GM20431 (cell line): ENCODE results near the gene ZNF503.
"Not testable (repeated sequence)": the region's sequence is repeated elsewhere in the genome, so short reads cannot be mapped to it uniquely, and the experiment has no call there.

Experiments used
- in situ Hi-C: fragments of 300-500 bp; cut with MseI, MboI; formaldehyde crosslinking; loops from one replicate; pipeline ENCODE4 v1.15.0; 2020; ENCODE audit warnings: low sequenced_read_pairs; ENCODE audit not compliant: unreplicated experiment

Gene ZNF503

DNA sequence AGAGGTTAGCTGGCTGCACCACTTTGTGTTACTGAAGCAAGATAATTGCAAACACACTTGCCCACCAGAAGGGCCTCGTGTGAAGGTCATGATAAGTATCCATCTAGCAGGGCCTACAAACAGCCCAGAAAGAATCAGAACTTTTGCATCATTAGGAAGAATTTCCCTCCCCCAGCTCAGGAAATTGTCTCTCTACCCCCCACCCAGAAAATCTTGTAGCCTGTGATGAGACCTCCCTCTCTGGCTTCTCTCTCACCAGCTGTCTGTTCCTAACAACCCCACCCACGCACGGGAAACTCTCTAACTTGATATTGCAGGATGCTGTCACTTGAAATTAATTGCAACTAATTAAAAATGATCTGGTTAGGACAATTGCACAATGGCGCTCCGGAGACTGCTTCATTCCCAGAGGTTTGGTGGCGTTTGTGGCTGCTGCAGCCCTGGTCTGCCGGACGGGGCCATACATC lies 34.5 kb downstream of the ZNF503 start:
- in situ Hi-C loops, result no loop called here

DNA sequence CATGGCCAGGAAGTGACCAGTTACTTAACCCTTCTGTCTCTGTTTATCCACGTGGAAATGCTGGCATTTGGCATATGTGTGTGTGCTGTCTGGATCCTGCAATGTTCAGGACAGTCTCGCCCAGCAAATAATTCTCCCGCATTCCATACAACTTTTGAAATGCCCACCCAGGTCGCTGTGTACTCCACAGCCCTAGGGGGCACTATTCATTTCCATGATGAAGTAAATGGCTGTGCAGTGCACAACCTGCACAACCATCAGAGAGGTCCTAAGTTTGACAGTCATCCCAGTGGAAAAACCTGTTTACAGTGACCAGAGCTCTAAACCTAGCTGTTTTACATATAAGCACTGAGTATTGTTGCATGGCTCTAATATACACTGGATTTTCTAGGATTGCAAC lies 38.1 kb downstream of the ZNF503 start:
- in situ Hi-C loops, result no loop called here

DNA sequence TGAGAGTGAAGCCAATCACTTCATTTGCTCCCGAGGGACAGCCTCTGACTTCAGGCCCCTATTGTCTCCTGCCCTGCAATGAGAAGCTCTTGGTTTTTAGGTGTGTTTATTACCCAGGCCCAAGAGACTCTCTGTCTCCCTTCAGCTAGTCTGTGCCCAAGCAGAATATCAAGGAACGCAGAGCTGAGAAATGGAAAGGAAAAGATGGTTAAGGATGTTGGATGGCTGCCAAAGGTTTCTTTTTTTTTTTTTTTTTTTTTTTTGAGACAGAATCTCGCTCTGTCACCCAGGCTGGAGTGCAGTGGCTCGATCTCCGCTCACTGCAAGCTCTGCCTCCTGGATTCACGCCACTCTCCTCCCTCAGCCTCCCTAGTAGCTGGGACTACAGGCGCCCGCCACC lies 41.7 kb downstream of the ZNF503 start:
- in situ Hi-C loops, result not testable (repeated sequence)

DNA sequence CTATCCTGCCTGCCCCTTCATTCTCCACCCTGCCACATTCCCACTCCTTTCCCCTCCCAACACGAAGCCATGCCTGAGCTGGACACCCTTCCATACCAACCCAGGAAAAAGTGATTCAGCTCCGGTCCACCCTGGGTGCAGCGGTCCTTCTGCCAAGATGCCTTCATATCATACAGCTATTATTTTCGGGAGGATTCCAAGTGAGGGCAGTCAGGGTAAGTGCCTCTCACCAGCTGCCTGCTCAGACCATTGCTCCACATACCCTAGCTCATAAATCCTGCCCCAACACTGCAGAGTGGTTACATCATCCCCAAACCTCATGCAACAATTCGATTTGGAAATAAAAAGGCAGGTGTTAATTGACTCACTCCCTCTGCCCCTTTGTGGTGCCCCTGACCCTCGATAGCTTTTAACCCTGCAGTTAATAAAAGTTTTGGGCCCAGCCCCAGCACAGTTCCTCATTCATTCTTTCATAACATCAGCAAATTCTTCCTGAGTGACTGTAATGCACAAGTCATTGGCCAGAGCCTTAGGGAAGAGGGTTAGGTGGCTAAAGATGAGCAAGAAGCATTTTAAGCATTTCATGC lies 42.6 kb downstream of the ZNF503 start:
- in situ Hi-C loops, result no loop called here

DNA sequence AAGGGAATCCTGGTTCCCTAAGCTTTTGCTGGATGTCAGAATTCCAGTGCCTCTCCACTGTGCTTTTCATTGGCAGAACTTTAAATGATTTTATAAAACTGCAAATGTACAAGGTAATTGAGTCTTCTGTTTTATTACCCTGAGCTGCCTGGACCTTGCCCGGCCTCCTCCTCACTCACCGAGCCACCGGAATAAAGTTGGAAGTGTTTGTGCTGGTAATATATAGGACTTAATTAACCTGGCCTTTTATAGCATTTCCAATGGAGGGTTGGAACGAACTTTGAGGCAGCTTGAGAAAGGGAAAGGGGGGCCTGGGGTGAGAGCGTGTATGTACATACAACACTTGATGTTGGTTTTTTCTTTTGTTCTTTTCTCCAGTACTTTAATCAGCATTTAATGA lies 43.4 kb downstream of the ZNF503 start:
- in situ Hi-C loops, result no loop called here

DNA sequence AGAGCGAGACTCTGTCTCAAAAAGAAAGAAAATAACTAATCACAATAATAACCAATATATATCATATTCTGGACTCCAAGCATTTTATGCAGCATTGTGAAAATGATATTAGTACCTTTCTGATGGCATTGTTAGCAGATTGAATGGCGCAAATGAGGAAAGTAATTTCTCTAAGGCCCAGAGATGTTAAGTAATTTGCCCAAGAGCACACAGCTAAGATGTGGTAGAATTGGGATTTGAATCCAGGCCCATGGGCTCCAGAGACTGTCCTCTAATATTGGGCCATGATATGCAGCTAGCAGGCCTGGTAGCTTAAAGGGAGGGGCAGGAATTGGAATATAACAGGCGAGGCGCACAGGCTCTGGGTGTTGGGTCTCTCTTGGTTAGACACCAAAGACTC lies 44.1 kb downstream of the ZNF503 start:
- in situ Hi-C loops, result no loop called here

DNA sequence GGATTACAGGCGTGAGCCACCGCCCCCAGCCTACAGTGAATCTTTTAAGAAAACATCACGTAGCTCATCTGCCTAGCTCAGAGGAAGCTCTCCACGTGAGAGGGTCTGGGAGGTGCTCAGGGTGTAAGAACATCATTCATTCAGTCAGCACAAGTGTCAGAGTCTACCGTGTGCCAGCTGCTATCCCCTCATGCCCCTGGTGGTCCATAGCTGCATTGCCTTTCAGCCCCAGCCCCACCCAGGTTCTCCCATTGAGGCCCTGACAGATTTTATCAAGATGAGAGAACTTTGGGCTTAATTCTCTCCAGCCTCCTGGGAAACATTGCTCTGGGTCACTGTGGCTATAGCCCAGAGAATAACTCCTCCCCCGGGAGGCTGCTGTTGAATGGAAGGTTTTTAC lies 45.1 kb downstream of the ZNF503 start:
- in situ Hi-C loops, result no loop called here

DNA sequence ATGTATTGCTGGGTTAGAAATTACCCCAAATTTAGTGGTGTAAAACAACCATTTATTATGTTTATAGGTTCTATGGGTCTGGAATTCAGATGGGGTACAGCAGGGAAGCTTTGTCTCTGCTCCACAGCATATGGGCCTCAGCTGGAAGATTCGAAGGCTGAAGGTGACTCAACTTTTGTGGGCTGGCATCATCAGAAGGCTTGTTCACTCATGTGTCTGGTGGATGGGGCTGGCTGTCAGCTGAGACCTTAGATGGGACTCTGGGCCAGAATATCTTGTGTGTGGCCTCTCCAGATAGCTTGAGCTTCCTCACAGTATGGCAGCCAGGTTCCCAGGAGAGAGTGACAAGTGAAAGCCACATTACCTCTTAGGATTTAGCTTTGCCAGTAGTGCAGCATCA lies 45.9 kb downstream of the ZNF503 start:
- in situ Hi-C loops, result no loop called here

DNA sequence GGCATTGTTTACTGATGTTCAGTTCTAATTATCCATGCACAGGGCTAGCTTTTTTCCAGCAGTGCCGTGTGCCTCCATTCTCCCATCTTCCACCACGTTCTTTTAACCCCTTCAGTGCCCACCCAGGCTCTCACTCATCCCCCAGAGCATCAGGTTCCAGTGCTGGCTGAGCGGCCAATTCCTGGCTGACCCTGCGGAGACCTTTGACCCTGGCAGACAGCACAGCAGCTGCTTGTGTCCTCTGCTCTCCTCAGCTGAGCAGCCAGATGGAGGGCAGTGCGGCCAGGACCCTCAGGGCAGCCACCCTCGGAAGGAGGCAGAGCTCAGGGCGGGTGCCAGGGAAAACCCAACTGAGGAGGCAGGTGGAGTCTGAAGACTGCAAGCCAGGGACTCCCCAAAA lies 48.4 kb downstream of the ZNF503 start:
- in situ Hi-C loops, result no loop called here

DNA sequence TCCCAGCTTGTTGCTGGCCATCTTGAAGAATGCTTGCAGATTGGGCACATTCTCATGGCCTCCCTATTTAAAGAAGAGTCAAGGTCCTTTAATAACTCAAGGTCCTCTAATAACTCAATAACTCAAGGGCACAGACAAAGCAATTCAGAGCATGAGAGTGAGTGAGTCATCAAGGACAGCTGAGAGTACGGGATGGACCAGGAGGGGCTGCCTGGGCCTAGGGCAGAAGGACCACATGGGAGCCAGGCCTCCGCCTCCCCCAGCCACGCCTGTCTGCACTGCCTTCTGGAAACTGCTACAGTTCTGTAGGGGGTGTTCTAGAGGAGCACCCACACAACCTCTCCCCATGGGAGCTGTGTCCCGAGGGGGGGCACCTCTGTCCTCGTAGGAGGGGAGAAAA lies 48.9 kb downstream of the ZNF503 start:
- in situ Hi-C loops, result no loop called here

DNA sequence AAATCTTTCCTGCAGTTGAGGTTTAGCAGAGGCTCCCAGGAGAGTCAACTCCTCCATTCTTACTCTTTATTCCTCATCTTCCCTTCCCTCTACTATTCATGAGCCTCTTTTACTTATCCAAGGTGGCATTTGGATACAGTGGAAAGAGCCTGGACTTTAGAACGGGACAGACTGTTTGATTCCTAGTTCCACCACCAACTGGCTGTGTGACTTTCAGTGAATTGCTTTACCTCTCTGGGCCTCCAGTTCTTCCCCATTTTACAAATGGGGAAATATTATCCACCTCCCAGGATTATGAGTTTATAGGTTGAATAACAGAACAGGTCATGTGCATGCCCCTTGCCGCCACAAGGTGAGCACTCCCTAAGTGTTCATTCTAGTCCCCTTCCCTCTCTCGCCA lies 49.9 kb downstream of the ZNF503 start:
- in situ Hi-C loops, result no loop called here

DNA sequence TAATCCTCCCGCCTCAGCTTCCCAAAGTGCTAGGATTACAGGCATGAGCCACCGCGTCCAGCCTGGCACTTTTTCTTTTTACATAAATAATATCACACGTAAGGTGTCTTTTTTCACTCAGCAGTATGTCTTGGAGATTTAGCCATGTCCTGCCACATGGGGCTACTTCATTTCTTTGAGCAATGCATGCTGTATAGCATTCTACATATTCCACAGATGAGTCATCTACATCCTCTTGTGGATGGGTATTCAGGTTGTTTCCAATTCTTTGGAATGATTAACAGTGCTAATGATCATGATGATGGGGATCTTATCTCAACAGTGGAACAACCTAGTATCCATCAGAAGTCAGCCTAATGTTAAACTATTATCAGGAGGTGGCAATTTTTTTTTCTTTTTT lies 50.8 kb downstream of the ZNF503 start:
- in situ Hi-C loops, result no loop called here
